ENCODE measurements around the gene APAF1.

APAF1 gene

DNA sequence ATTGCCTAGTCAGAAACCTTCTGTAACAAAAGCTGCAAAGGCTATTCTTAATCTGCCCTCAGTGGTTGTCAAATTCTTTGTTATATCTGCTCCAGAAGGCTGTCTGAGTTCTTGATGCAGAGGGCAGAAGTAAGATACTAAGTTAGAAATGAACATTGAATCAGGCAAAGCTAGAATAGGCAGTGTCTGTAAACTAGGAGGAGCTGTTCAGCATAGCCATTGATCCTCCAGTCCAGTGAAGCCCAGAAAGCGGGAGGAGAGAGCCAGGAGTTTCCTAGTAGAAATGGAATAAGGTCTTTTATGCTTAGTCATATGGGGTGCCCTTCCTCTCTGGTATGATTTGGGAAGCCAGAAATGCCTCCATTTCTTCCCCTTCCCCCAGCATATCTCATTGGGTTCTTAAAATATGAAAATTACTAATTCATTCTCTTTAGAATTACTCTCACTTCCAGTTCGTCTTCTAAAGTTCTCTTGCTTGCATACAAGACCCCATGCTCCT is 76.2 kb downstream of the APAF1 start:
- TF ChIP-seq EGR1 (IDR thresholded peaks at IDR 0.05), result no peak
- TF ChIP-seq, protein P1, sequence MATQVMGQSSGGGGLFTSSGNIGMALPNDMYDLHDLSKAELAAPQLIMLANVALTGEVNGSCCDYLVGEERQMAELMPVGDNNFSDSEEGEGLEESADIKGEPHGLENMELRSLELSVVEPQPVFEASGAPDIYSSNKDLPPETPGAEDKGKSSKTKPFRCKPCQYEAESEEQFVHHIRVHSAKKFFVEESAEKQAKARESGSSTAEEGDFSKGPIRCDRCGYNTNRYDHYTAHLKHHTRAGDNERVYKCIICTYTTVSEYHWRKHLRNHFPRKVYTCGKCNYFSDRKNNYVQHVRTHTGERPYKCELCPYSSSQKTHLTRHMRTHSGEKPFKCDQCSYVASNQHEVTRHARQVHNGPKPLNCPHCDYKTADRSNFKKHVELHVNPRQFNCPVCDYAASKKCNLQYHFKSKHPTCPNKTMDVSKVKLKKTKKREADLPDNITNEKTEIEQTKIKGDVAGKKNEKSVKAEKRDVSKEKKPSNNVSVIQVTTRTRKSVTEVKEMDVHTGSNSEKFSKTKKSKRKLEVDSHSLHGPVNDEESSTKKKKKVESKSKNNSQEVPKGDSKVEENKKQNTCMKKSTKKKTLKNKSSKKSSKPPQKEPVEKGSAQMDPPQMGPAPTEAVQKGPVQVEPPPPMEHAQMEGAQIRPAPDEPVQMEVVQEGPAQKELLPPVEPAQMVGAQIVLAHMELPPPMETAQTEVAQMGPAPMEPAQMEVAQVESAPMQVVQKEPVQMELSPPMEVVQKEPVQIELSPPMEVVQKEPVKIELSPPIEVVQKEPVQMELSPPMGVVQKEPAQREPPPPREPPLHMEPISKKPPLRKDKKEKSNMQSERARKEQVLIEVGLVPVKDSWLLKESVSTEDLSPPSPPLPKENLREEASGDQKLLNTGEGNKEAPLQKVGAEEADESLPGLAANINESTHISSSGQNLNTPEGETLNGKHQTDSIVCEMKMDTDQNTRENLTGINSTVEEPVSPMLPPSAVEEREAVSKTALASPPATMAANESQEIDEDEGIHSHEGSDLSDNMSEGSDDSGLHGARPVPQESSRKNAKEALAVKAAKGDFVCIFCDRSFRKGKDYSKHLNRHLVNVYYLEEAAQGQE (IDR thresholded peaks at IDR 0.05; ENCODE audit: low read depth), result no peak
- no peak for TF ChIP-seq TCF12 (IDR thresholded peaks at IDR 0.05; ENCODE audit: low read depth)
- TF ChIP-seq FOXM1 (IDR thresholded peaks at IDR 0.05; ENCODE audit: borderline replicate concordance, low read depth), result no peak
- no peak for TF ChIP-seq NFIC (IDR thresholded peaks at IDR 0.05)
- no peak for TF ChIP-seq RAD21 (IDR thresholded peaks at IDR 0.05; ENCODE audit: low read depth)
- no peak for TF ChIP-seq TAF1 (IDR thresholded peaks at IDR 0.05; ENCODE audit: low read depth)
- no peak for TF ChIP-seq ZBTB7A (IDR thresholded peaks at IDR 0.05; ENCODE audit: low read depth)
- TF ChIP-seq, protein P2, sequence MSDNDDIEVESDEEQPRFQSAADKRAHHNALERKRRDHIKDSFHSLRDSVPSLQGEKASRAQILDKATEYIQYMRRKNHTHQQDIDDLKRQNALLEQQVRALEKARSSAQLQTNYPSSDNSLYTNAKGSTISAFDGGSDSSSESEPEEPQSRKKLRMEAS (IDR thresholded peaks at IDR 0.05), result no peak
- TF ChIP-seq EP300 (IDR thresholded peaks at IDR 0.05; ENCODE audit: borderline replicate concordance), result no peak
- TF ChIP-seq YY1 (IDR thresholded peaks at IDR 0.05; ENCODE audit: low read depth), result no peak
- no peak for TF ChIP-seq CEBPB (IDR thresholded peaks at IDR 0.05)
- no peak for TF ChIP-seq TEAD4 (IDR thresholded peaks at IDR 0.05)
- no peak for TF ChIP-seq CREB1 (IDR thresholded peaks at IDR 0.05; ENCODE audit: low read depth)
- TF ChIP-seq, protein P3, sequence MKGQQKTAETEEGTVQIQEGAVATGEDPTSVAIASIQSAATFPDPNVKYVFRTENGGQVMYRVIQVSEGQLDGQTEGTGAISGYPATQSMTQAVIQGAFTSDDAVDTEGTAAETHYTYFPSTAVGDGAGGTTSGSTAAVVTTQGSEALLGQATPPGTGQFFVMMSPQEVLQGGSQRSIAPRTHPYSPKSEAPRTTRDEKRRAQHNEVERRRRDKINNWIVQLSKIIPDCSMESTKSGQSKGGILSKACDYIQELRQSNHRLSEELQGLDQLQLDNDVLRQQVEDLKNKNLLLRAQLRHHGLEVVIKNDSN (IDR thresholded peaks at IDR 0.05), result no peak

DNA sequence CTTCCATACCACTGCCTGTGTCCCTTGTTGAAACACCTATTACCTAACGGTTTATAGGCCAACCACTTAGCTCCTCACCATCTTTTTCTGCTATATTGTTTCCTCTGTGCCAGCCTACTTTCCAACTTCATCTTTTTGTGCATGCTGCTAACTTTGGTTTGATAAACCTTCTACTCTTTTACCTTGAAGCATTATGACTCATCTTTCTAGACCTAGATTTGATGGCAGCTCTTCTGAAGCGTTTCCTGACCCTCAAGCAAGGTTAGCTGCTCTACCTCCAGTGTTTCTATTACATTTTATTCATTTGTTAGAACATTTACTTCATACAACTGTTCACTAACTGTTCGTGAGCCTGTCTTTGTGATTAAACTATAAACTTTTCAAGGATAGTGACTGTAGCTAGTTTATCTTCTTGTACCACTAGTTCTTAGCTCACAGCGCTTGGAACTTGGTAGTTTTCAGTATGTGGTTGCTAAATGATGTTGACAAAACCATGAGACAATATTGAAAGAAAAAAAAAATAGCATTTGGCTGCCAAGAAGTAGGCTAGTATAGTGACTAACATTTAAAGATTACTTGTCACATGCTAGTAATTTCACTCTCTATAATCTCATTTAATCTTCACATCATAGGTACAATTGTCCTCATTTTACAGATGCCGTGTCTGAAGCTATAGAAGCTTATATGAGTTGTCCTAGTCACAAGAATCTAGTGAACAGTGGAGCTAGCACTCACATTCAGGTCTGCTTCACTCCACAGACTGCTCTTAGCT is 79.5 kb downstream of the APAF1 start:
- TF ChIP-seq TAF1 (IDR thresholded peaks at IDR 0.05; ENCODE audit: low read depth), result no peak
- TF ChIP-seq RAD21 (IDR thresholded peaks at IDR 0.05; ENCODE audit: low read depth), result no peak
- no peak for TF ChIP-seq CEBPB (IDR thresholded peaks at IDR 0.05)
- no peak for TF ChIP-seq TEAD4 (IDR thresholded peaks at IDR 0.05)
- TF ChIP-seq CREB1 (IDR thresholded peaks at IDR 0.05; ENCODE audit: low read depth), result no peak
- no peak for TF ChIP-seq NFIC (IDR thresholded peaks at IDR 0.05)
- TF ChIP-seq, protein P1 (IDR thresholded peaks at IDR 0.05; ENCODE audit: low read depth), result no peak
- TF ChIP-seq, protein P2 (IDR thresholded peaks at IDR 0.05), result no peak
- no peak for TF ChIP-seq YY1 (IDR thresholded peaks at IDR 0.05; ENCODE audit: low read depth)
- no peak for TF ChIP-seq TCF12 (IDR thresholded peaks at IDR 0.05; ENCODE audit: low read depth)
- no peak for TF ChIP-seq EP300 (IDR thresholded peaks at IDR 0.05; ENCODE audit: borderline replicate concordance)

DNA sequence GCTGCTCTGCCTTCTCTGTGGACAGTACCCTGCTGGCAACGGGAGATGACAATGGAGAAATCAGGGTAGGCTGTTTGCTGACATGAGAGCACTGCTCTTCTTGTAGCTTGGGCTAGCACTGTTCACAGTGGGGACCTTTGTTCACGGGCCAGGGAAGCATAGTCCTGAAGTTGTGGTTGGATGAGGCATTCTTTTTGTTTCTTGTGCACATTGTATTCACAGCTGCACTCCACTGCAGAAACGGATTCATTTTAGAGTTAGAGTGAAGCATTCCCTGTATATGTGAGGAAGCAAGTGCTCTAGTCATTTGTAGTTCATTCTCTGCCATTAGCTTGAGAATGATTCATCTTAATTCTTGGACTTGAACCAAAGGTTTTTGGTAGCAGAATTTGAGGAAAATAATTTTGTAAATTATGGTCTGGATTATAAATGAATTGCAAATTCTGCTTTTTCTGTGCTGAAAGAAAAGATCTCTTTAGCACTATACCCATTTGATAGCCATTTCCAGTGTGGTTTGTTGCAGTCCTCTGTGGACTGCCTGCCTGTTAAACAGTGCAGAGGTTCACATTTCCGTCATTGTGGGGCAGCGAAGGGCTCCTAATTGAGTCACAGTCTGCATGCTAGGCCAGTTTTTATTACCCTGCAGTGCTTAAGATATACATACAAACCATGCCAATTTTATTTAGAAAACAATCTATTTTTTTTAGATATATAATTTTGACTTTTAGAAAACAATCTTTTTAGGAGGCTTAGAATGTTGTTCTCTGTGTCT is 80.6 kb downstream of the APAF1 start:
- TF ChIP-seq NFIC (IDR thresholded peaks at IDR 0.05), result no peak
- peak; percentile 81 for TF ChIP-seq RAD21 (IDR thresholded peaks at IDR 0.05; ENCODE audit: low read depth)
- 0 out of 2 replicates have a peak, but pooled peaks have one; percentile 21 for TF ChIP-seq TEAD4 (IDR thresholded peaks at IDR 0.05)

DNA sequence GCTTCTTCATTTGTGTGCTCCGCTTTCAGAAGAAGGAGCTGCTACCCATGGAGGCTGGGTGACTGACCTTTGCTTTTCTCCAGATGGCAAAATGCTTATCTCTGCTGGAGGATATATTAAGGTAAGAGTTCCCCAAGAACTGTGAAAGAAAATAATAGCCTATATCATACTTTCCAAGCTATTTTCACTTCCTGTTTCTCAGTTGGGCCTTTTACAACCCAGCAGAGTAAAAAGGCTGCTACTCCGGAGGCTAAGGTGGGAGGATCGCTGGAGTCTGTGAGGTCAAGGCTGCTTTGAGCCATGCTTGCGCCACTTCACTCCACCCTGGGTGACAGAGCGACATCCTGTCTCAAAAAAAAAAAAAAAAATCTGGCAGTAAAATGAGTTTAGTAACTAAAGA is 82.1 kb downstream of the APAF1 start:
- no peak for TF ChIP-seq TEAD4 (IDR thresholded peaks at IDR 0.05)
- no peak for TF ChIP-seq ZBTB7A (IDR thresholded peaks at IDR 0.05; ENCODE audit: low read depth)
- no peak for TF ChIP-seq TCF12 (IDR thresholded peaks at IDR 0.05; ENCODE audit: low read depth)
- TF ChIP-seq, protein P1 (IDR thresholded peaks at IDR 0.05; ENCODE audit: low read depth), result no peak
- TF ChIP-seq FOXM1 (IDR thresholded peaks at IDR 0.05; ENCODE audit: borderline replicate concordance, low read depth), result no peak
- TF ChIP-seq, protein P3 (IDR thresholded peaks at IDR 0.05), result no peak
- TF ChIP-seq EGR1 (IDR thresholded peaks at IDR 0.05), result no peak
- TF ChIP-seq TAF1 (IDR thresholded peaks at IDR 0.05; ENCODE audit: low read depth), result no peak
- TF ChIP-seq, protein P2 (IDR thresholded peaks at IDR 0.05), result no peak
- TF ChIP-seq EP300 (IDR thresholded peaks at IDR 0.05; ENCODE audit: borderline replicate concordance), result no peak
- TF ChIP-seq NFIC (IDR thresholded peaks at IDR 0.05), result no peak
- no peak for TF ChIP-seq RAD21 (IDR thresholded peaks at IDR 0.05; ENCODE audit: low read depth)
- no peak for TF ChIP-seq YY1 (IDR thresholded peaks at IDR 0.05; ENCODE audit: low read depth)
- TF ChIP-seq CEBPB (IDR thresholded peaks at IDR 0.05), result no peak
- TF ChIP-seq CREB1 (IDR thresholded peaks at IDR 0.05; ENCODE audit: low read depth), result no peak
